Right lobe of liver (tissue), 6 donors: ENCODE results near the gene CAMTA1. TPM values are rescaled to one million over a fixed set of nuclear protein-coding genes. Genes with fewer than 3 reads are reported as not detected.

Source experiments
- ATAC-seq, 4 donors: fragments of 200-7000 bp; cut with Tn5 transposase; one replicate each; pipeline ENCODE4 v1.9.1; 2020; ENCODE audit warnings: mild to moderate bottlenecking in 4 of 4, moderate library complexity in 4 of 4
- DNase-seq, 3 donors: peaks; one replicate each; pipeline ENCODE4 v3.0.0-alpha.2; 2020
- H3K27ac ChIP-seq, 3 donors: fragments of 200-600 bp; one replicate each; pipeline ENCODE4 v1.8.0; 2022
- H3K27me3 ChIP-seq, 2 donors: fragments of 200-600 bp; one replicate each; pipeline ENCODE4 v1.8.0; 2022
- H3K36me3 ChIP-seq, 4 donors: fragments of 200-600 bp; sonication (generic) in 1 of 4; one replicate each; pipeline versions ENCODE4 v1.5.1 to v1.8.0; 2017 to 2022; ENCODE audit warnings: control low read depth in 1 of 4
- H3K4me1 ChIP-seq, 4 donors: fragments of 200-600 bp; sonication (generic) in 1 of 4; one replicate each; pipeline versions ENCODE4 v1.5.1 to v1.8.0; 2017 to 2022; ENCODE audit warnings: control low read depth in 1 of 4
- H3K4me3 ChIP-seq, 3 donors: fragments of 200-600 bp; one replicate each; pipeline ENCODE4 v1.8.0; 2022
- H3K9me3 ChIP-seq, 4 donors: fragments of 200-600 bp; sonication (generic) in 1 of 4; one replicate each; pipeline versions ENCODE4 v1.5.1 to v1.8.0; 2017 to 2022; ENCODE audit warnings: control low read depth in 1 of 4
- CTCF ChIP-seq, 4 donors: fragments of 200-600 bp in 3 of 4; fragments of 450-650 bp in 1 of 4; IDR thresholded peaks; one replicate each; pipeline versions ENCODE4 v1.5.1 to v1.8.0; 2016 to 2022; ENCODE audit warnings: antibody characterized with exemption in 4 of 4, mild to moderate bottlenecking in 2 of 4
- POLR2A ChIP-seq: fragments of 450-650 bp; IDR thresholded peaks from one replicate; pipeline ENCODE4 v1.6.1; 2017; ENCODE audit warnings: antibody characterized with exemption, mild to moderate bottlenecking
- WGBS: methylation state at CpG from one replicate; pipeline ENCODE4 v1.1.6; 2018; ENCODE audit warnings: low coverage, low lambda C conversion rate; ENCODE audit not compliant: insufficient coverage; ENCODE audit errors: missing lambda C conversion rate; 5-methylcytosine and 5-hydroxymethylcytosine counted together
- intact Hi-C, 2 donors: fragments of 100-400 bp; cut with DNase I; formaldehyde crosslinking; loops; one replicate each; pipeline versions ENCODE4 v1.11.2 to v1.14.1; 2022
- total RNA-seq, 6 experiments: library from RNA; depleted of rRNA in 2 of 6; stranded (reverse); fragments of >200 nt in 2 of 6; fragmentation: NEBNext Ultra II Directional in 3 of 6; extraction: Animal tissue kit (Norgen Biotek cat#: 25700) in 3 of 6; gene quantifications; one replicate each; pipeline versions ENCODE4 v1.1.0 to v1.2.4, GENCODE V29; 2016 to 2023
- donor health status: DM: no; HTN: yes; CAD: no.
- donor health status: DM: no; HTN: no; CAD: no.
- donor health status: DM: no; HTN: no; CAD: no.
- donor health status: DM: no; HTN: yes; CAD: no.
- donor health status: DM: no; HTN: yes; CAD: no.

The CAMTA1 gene
- total RNA-seq, 6 experiments from 2014 or later, result 32.3 to 49.4 (median 37.2) TPM

DNA sequence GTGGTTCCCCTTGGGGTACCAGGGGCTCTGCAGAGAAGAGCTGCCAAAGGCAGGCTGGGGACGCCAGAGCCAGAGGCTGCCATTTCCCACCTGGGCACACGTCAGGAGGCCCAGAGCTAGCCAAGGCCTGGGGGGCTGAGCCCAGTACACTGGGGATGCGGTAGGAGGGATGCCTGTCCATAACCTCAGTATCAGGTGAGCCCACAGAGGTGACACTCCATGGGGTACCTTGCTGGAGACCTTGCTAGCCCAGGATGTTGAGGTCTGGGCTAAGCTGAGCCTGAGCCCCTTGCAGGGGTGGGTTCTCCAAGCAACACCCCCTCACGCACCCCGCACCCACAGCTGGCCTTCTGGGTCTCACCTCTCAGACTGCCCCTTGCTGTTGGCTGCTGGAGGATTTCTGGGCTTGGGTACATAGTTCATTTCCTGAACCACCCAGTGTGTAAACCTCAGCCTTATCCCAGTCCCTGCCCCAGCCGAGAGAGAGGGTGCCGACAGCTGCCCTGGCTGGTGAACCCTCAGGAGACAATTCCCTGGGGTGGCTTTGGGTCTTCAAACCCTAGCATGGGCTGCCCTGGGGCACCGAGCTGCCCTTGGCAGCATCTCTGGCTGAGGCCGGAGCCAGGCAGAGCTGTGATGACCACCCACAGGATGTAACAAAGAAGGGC, 893.4 kb downstream of the CAMTA1 start:
- ATAC-seq (peak in 1 of 4 donors; percentile 44), DNase-seq (no peak)
- WGBS, result no CpG with 5 or more reads among the region's 9 CpGs
- no peak overlapping the region for H3K4me3 ChIP-seq
- no peak overlapping the region for H3K27ac ChIP-seq
- no peaks in the 10 kb centered on the region for H3K36me3 ChIP-seq
- no peak for TF ChIP-seq POLR2A
- H3K27me3 ChIP-seq, result no peaks in the 10 kb centered on the region
- no peaks in the 10 kb centered on the region for H3K9me3 ChIP-seq
- H3K4me1 ChIP-seq, result peaks cover 0 to 5% (median 0%) of the 10 kb centered on the region in 4 donors
- intact Hi-C loops, result loop anchor here in 1 of 2 donors (10.0 kb wide), 1 partner anchor 216 kb away; no protein-coding TSS in a partner anchor

GRCh38 chr1:7679159-7679872, 894.1 kb downstream of the CAMTA1 start:
- no peaks in the 10 kb centered on the region for H3K27me3 ChIP-seq
- H3K9me3 ChIP-seq, result no peaks in the 10 kb centered on the region
- no peak overlapping the region for H3K27ac ChIP-seq
- H3K36me3 ChIP-seq, result no peaks in the 10 kb centered on the region
- TF ChIP-seq POLR2A (no peak), CTCF (IDR thresholded peaks at IDR 0.05) (no peak)
- DNase-seq (peak in 2 of 3 donors; percentile 10 to 34), ATAC-seq (no peak)
- WGBS, result 75% methylated on average over 4 of the region's 17 CpGs
- peaks cover 0 to 5% (median 0%) of the 10 kb centered on the region in 4 donors for H3K4me1 ChIP-seq
- peak overlapping the region in 1 of 3 donors; percentile 74 for H3K4me3 ChIP-seq
- intact Hi-C loops, result loop anchor here in 1 of 2 donors (10.0 kb wide), 1 partner anchor 215 kb away; no protein-coding TSS in a partner anchor

- Histone ChIP-seq H3K36me3 (no peaks in the 10 kb centered on the region), H3K27ac (no peak overlapping the region), H3K9me3 (no peaks in the 10 kb centered on the region), H3K4me1 (peaks cover 0 to 5% (median 0%) of the 10 kb centered on the region in 4 donors), H3K27me3 (no peaks in the 10 kb centered on the region), H3K4me3 (peak overlapping the region; percentile 60 to 74 (median 66))
- DNase-seq, result no peak
- TF ChIP-seq POLR2A, result no peak
- TF ChIP-seq CTCF (IDR thresholded peaks at IDR 0.05), result no peak
- intact Hi-C loops, result loop anchor here in 1 of 2 donors (10.0 kb wide), 1 partner anchor 215 kb away; no protein-coding TSS in a partner anchor
- no CpG with 5 or more reads among the region's 14 CpGs for WGBS
- no peak for ATAC-seq
Measured at GRCh38 chr1:7679873-7680206, 894.6 kb downstream of the CAMTA1 start.

GRCh38 chr1:7680207-7680954, 895.1 kb downstream of the CAMTA1 start:
- whole genome bisulfite sequencing, result 0% methylated on average over 14 of the region's 89 CpGs
- intact Hi-C loops, result no loop called here
- peak overlapping the region in 1 of 3 donors; percentile 39 for H3K27ac ChIP-seq

More at GRCh38 chr1:7680207-7680954, 895.1 kb downstream of the CAMTA1 start:
- Histone ChIP-seq H3K4me3 (peak overlapping the region; percentile 60 to 74 (median 66)), H3K4me1 (peaks cover 0 to 5% (median 0%) of the 10 kb centered on the region in 4 donors), H3K36me3 (no peaks in the 10 kb centered on the region), H3K9me3 (no peaks in the 10 kb centered on the region), H3K27me3 (no peaks in the 10 kb centered on the region)
- peak; percentile 62 to 73 (median 67) for ATAC-seq
- no peak for TF ChIP-seq POLR2A
- TF ChIP-seq CTCF (IDR thresholded peaks at IDR 0.05), result no peak
- DNase-seq, result peak in 1 of 3 donors; percentile 47
